CD4-positive, alpha-beta T cell treated with Interleukin-12 subunit alpha and Interleukin-12 subunit beta, for 1 hour (primary cell): ENCODE results near the gene DOLPP1.
"Not testable (repeated sequence)": the region's sequence is repeated elsewhere in the genome, so short reads cannot be mapped to it uniquely, and the experiment has no call there.

Experiments
- DNase-seq: peaks from one replicate; pipeline ENCODE4 v3.0.0-alpha.2; 2020

Gene DOLPP1

DNA sequence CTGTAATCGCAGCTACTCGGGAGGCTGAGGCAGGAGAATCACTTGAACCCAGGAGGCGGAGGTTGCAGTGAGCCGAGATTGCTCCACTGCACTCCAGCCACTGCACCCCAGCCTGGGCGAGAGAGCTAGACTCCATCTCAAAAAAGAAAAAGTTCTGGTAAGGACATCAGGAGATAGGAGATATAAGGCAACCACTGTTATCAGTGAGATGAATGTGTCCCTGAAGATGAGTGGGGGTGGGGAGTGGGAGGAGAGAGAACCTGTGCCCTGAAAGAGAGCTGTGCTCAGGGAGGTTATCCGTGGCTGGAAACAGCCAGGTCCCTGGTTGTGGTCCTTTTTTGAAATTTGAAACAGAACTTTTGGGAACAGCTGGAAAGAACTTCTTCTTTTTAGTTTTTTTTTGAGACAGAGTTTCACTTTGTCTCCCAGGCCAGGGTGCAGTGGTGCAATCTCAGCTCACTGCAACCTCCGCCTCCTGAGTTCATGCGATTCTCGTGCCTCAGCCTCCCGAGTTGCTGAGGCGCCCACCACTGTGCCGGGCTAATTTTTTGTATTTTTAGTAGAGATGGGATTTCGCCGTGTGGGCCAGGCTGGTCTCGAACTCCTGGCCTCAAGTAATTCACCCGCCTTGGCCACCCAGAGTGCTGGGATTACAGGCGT is 32.9 kb downstream of the DOLPP1 start:
- DNase-seq = no peak

DNA sequence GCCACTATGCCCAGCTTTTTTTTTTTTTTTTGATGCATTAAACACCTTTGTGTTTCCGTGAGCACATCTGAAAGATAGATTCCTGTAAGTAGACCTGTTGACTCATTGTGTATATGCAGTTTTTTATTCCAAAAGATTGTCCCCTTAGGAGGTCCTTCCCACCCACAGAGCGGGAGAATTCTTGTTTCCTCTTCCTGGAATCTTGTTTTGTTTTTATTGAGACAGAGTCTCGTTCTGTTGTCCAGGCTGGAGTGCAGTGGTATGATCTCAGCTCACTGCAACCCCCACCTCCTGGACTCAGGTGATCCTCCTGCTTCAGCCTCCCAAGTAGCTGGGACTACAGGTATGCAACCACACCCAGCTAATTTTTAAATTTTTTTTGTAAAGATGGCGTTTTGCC is 37.9 kb downstream of the DOLPP1 start:
- DNase-seq = no peak

DNA sequence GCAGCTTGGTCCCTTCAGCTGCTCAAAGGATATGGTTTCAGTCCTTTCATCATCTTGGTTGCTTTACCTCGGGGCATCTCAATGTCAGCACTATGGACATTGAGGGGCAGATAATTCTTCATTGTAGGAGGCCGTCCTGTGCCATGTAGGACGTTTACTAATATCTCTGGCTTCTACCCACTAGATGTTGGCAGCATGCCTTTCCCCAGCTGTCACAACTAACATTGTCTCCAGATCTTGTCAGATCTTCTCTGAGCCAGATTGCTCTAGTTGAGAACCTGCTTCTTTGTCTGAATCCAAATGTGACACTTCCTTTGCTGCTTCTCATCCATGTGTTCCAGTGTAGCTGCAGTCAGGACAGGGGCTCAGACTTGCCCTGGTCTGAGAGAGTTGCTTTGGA is 40.6 kb downstream of the DOLPP1 start:
- DNase-seq = no peak

DNA sequence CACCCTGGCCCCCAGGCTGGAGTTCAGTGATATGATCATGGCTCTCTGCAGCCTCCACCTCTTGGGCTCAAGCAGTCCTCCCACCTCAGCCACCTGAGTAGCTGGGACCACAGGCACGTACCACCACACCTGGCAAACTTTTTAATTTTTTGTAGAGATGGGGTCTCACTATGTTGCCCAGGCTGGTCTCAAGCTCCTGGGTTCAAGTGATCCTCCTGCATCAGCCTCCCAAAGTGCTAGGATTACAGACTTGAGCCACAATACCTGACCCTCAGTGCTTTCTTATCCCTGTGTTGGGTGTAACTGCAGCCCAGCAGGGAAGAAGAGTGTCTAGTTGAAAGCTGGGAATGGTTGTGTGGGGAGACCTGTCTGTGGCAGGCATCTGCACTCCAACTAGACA is 41.2 kb downstream of the DOLPP1 start:
- DNase-seq = no peak

DNA sequence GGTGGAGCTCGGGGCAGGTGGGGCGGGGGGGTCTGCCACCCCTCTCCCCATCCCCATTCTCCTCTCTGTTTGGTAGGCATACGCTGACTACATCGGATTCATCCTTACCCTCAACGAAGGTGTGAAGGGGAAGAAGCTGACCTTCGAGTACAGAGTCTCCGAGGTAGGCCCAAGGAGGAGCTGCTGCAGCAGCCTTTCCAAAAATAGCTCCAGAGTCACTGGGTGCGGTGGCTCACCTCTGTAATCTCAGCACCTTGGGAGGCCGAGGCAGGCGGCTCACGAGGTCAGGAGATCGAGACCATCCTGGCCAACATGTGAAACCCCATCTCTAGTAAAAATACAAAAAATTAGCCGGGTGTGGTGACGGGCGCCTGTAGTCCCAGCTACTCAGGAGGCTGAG is 42.1 kb downstream of the DOLPP1 start:
- not testable (repeated sequence) for DNase-seq

DNA sequence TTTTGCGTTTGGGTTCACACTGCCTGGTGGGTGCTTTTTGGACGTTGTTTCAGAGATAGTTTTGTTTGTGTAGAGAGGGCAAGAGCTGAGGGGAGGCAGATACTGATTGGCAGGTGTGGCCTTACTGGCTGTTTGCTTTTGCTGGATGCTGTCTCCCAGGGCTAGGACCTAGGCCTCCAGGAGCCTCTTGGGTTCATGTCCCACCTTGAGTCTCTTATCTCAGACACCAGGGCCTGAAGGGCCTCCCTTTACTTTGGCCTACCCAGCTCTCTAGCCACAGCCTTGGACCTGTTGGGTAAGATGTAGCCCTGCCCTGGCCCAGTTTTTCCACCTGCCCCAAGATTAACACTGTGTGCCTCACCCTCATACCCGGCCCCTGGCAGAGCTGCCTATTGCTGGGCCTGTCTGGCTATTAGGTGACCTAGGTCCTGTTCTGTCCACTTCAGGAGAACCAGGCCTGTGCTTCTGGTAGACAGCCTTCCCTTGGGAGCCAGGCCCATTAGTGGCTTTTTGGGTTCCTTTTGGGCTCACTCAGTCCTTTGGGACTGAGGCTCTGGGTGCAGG is 43.7 kb downstream of the DOLPP1 start:
- DNase-seq = no peak

DNA sequence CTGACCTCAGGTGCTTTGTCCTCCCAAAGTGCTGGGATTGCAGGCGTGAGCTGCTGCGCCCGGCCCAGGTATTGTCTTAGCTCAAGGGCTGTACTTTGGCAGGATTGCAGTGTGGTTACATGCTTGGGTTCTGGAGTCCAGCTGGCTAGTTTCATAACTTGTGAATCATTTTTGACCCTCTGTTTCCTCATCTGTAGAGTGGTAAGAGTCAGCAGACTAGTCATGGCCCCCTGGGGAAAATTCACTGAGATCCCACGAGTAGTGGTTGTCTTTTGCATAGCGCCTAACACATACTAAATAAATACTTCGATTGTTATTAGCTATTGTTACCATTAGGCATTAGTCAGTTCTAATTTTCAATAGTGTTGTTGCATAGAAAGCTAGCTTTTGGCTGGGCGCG is 44.6 kb downstream of the DOLPP1 start:
- DNase-seq = no peak

DNA sequence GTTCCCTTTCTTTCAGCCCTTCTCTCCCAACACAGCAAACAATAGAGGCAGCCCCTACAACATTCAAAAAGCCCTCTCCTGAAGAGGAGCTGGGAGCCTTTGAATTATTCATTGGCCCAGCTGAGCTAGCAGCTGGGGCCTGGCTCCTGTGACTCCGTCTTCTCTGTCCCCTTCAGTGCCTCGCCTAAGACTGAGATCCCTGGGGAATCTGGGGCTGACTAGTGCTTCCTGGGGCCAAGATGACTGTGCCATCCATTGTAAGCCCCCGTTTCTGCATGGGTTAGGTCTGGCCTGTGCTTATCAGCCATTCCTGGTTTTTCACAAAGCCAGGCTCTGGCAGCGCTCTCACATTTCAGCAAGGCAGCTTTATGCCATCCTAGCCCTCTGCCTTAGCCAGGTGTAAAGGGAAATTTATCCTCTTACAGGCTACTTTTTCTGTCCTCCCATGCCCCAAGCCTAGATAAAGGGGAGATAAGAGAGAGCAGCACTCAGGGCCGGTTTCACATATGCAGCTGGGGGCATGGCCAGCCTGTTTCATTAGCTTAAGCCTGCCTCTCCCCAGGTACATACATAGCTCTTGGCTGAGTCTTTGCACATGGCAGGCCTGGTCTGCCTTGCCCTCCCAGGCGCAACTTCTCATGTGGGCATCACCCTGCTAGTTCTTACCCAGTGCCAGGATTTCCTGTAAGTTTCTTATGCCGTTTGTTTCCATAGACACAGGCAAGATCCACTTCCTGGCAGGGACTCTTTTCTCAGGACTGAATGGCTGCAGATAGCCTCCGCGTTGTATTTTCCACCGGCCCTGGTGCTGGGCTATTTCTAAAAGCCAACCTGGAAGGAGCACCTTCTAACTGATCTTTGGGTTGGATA is 46.1 kb downstream of the DOLPP1 start:
- DNase-seq = no peak

DNA sequence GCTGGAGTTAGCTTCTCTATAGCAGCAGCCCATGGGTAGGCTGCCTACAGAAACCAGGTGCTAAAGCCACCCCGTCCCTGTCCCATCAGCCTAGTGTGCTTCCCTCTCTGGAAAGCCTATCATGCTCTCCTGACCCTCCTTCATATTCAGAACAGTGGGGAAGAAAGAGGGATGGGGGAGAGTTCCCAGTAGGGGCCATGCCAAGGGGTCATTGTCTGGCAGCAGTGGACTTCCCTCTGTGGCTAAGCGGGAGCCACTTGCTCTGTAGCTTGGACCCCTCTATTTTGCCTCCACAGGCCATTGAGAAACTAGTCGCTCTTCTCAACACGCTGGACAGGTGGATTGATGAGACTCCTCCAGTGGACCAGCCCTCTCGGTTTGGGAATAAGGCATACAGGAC is 47.8 kb downstream of the DOLPP1 start:
- no peak for DNase-seq

DNA sequence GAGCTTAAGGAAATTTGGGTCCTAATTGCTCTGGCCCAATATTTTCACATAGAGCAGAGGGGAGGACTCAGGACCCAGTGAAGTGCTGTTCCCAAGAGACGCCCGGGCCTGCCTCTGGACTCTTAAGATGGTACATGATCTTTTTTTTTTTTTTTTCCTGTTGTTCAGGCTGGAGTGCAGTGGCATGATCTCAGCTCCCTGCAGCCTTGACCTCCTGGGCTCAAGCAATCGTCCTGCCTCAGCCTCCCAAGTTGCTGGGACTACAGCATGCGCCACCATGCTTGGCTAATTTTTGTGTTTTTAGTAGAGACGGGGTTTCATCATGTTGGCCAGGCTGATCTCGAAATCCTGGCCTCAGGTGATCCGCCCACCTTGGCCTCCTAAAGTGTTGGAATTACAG is 49.4 kb downstream of the DOLPP1 start:
- DNase-seq = not testable (repeated sequence)

DNA sequence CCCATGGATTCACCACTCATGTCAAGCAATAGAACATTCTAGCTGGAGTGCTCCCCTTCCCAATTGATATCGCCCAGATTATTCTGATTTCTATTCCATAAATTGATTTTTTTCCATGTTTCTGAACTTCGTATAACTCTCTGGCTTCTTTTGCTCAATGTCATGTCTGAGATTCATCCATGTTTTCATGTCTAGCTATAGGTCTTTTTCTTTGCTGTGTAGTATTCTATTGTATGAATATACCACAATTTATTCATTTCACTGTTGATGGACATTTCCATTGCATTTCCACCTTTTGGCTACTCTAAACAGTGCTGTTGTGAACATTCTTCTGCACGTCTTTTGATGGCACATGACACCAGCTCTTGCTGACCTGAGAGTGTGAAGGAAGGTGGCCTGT is 49.9 kb downstream of the DOLPP1 start:
- no peak for DNase-seq

DNA sequence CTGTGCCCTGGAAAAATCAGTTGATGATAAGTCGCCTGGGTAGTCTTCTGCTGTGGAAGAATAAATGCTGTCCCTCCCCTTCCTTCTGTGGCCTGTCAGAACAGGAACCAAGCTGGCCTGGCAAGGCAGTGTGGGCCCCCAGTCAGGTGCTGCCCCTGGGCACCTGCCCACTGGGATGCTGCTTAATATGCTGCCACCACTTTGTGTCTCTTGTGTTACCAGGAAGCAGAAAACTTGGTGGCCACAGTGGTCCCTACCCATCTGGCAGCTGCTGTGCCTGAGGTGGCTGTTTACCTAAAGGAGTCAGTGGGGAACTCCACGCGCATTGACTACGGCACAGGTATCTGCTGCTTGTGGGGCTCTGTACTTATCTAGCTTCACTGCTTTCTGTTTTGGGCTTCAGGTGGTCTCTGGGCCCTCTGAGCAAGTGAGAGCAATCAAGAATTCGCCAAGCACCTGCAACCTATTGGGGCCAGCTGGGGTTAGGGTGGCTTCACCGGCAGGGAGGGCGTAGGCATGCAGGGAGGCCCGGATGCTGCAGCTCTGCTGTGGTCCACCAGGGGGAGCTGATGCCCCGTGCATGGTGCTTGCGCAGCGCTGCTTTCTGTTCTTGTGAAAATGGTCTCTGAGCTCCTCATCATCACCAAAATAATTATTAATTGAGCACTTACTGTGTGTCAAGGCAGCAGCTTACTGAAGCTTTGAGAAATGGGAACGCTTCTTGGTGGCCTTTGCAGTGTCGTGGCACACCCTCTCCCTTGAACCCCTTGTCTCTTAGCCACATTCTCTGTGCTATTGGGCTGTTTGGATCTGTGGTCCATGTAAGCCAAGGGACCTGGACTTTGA is 50.6 kb downstream of the DOLPP1 start:
- DNase-seq = peak; percentile 88

DNA sequence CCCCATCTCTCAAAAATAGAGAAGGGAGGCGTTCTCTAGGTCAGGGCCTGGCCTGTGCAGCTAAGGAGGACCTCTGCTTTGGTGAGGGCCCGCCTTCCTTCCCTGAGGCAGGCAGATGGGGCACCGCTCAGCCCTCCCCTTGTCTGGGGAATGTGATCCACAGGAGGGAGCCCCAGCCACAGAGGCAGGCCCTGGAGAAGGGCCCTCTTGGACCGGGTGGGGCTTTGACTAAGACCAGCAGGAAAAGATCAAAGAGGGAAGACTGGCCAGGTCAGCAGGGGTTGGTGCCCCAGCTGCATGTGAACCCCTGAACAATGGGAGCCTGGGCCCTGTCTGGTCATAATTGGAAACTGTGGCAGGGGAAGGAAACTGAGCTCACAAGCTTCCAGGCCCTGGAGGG is 52.2 kb downstream of the DOLPP1 start:
- DNase-seq = no peak

DNA sequence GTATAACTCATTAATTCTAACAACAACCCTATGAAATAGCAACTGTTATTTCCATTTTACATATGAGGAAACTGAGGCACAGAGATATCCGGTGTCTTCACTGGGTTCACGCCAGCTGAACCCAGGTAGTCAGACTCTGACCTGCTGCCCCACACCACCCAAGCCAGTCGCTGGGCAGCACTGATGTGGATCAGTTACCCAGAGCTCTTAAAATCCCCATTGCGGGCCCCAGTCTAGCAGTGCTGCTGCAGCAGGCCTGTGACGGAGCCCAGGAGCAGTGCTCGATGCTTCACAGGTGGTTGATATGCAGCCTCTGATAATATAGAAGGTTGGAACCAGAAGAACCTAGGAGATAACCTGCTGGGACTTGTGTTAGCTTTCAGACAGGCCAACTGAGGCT is 54.6 kb downstream of the DOLPP1 start:
- no peak for DNase-seq

DNA sequence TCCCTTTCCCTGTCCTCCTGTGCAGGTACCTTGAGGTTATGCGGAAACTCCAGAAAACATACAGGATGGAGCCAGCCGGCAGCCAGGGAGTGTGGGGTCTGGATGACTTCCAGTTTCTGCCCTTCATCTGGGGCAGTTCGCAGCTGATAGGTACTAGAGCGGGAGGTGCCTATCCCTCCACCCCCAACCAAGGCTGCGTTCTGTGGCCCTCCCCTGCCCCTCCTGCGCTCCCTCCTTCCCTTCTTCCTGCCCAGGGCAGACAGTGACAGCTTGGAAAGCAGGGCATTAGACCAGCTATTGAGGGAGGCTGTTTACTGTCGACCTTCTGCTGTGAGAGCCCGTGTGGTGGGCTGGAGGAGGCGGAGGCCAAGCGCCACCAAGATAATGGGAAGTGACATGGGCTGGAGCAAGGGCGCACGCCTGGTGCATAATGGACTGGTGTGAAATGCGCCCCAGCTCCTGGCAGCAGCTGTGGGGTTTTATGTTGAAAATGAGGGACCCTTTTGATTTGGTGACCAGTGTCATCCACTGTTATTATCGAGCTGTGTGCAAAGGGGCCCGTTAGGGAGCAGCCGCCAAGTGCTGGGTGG is 55.6 kb downstream of the DOLPP1 start:
- DNase-seq = no peak

DNA sequence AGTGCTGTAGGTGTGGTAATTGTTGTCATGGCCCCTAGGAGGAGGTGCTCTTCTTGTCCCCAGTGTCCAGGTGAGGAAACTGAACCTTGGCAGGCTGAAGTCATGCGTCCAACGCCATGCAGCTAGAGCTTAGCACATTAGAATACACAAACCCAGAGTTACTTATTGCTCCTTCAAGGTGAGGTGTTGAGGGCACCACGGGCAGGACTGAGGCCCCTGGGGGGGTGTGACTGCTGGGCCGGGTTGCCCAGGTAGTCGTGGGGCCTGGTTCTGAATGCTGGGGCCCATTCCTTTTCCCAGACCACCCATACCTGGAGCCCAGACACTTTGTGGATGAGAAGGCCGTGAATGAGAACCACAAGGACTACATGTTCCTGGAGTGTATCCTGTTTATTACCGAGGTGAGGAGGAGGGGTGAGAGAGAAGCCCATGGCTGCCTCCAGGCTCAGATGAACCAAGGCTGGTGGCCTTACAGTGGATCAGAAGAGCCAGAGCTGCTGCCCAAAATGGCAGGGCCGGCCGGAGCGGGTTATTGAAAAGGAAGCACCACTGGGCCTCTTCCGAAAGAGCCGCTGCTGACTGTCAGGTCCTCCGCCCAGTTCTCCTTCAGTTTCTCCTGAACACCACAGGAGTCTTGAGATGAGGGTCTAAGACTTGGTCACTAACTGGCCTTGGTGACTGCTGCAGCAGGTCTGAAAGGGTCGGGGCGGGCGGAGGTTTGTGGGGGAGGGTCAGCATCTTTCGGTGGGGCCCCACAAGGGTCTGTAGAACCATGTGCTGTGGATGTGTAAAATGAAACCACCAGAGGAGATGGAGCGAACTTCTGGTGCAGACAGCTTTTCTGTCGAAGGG is 56.6 kb downstream of the DOLPP1 start:
- DNase-seq = no peak

DNA sequence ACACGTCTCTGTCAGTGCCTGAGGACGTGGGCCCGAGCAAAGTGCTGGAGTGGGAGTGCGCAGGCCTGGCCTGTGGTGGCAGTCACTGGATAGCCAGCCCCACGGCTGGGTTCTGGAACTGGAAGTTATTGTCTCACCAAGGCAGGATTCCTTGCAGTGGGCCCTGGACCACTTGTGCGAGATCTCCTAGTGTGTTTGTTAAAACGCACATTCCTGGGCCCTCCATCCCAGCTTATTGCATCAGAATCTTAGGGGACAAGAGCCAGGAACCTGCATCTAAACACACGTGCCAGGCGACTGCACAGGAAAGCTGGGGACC is 57.2 kb downstream of the DOLPP1 start:
- DNase-seq = no peak

DNA sequence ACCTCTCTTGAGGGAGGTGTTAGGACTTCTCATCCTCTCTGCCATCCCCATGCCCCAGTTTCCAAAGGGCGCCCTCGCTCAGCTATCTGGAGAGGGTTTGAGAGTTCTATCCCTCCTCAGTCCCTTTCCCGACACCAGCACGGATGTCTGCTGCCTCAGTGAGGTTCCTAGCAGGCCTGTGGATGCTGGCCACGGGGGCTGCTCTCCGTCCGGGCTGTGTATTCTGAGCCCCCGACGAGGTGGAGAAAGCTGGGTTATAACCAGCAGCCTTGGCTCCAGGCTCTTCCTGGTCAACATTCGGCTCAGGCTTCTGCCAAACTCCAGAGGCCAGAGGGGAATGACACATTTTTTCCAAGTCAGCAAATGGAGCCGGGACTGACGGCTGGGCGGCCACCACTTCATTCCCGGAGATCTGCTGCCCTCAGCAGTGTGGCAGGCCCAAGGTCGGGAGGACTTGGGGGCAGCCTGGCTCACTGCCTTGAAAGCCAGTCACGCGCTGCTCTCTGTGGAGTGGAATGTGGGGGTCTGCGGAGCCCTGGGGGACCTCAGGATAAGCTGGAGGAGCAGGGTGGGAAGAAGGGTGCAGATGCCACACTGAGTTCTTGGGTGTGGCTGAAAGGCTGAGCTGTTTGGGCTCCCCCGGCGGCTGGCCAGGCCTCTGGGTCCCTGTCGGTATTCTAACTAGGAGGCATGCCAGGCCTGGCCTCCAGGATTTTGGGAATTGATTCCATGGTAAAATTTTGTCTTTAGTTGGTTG is 57.7 kb downstream of the DOLPP1 start:
- no peak for DNase-seq

DNA sequence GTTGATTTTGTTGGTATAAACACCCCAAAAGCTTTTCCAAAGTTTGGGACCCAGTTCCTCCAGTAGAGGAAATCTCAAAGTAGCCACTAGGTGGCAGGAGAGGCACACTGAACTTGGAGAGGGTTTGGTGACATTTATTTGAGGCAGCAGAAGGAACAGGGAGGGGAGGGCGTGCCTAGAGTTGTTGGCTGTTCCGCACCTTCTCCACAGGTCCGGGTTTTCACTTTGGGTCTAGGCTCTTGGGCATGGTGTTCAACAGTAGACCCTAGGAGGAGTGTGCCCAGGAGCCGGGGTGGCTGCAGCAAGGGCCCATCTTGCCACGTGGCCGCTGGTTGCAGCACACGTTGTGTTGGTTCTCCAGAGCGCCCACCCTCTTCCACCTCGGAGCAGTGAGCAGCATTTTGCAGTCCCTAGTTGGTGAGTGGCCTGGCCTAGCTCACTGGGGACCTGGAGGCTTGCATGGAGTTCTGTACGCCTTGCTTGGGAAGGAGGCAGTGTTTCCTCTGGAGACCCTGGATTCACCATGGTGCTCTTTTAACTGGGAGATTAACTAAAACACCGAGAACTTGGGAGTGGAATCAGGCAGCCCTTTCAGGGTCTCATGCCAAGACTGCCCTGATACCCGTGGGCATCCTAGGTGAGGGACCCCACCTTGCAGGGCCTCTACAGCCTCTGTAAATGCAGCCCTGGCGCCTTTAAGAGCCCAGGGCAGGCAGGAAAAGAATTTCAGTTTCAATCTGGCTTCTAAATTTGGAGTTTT is 58.5 kb downstream of the DOLPP1 start:
- peak; percentile 85 for DNase-seq

DNA sequence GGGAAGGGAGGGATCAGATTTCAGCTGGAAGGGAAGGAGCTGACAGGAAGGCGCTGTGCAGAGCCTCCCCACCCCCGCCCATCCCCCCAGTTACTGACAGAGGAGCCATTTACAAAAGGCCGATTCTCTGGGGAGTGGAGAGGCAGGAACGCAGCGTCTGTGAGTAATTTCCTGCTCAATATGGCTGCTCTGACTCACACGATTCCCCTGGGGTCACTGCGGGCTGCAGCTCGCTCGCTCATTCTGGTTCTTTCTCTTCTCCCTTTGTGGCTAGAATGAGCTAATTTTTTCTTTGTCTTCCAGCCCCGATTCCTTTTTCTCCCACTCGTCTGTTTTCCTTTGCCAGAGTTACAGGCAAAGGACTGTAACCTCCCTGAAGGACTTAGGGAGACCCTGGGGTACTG is 59.1 kb downstream of the DOLPP1 start:
- DNase-seq = peak; percentile 85
